HG03045 (cell line): ENCODE measurements around the gene GJA9.

Experiments used
- ATAC-seq: cut with Tn5 transposase; IDR thresholded peaks from one replicate; pipeline ENCODE4 v1.9.1; 2021; ENCODE audit warnings: mild to moderate bottlenecking, moderate library complexity; ENCODE audit not compliant: unreplicated experiment

GJA9 gene

GRCh38 chr1:38832370-38832734, 49.0 kb downstream of the GJA9 start:
- ATAC-seq = no peak

DNA sequence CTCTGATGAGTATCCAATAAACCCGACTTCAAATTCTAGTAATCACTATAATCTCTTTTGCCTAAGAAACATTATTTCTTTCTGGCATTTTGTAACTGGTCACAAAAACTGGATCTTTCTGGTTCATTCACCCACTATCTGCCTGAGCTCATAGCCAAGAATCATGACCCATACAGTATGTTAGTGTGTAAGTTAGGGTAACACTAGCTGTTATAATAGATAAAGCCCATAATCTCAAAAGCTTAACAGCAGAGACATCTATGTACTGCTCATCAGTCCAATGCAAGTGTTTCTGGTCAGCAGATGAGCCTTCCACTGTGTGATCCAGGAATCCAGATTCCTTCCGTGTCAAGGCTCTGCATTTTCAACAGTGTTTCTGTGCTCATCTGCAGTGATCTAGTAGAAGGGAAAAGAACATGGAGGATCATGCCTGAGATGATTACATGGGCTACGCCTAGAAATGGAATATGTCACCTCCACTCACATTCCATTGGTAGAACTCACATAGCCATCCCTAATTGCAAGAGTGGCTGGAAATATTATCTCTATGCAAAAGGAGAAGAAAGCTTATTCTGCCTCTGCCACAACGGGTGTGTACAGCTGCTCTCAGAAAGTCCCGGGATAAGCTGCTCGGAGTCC, 49.5 kb downstream of the GJA9 start:
- ATAC-seq = no peak

- ATAC-seq = no peak
Observed at GRCh38 chr1:38829368-38829767, 52.0 kb downstream of the GJA9 start.

DNA sequence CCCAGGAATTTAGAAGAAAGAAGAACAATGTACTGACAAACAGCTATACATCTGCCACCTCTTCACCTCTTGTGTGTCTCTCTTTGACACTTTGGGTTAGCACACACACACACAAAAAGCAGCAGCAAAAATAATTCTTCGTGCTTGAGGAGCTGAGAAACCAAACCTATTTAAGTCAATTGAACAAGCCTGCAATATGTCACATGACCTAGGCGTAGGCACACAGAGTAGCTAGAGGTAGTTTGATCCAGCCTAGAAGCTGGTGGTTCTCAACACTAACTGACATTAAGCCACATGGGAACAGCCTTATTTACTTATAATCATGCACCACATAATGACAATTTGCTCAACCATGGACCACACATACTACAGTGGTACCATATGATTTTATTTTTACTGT, 54.1 kb downstream of the GJA9 start:
- no peak for ATAC-seq

- ATAC-seq = no peak
Observed at GRCh38 chr1:38826886-38827285, 54.5 kb downstream of the GJA9 start.

GRCh38 chr1:38826262-38826661, 55.1 kb downstream of the GJA9 start:
- no peak for ATAC-seq
